HG03521 (cell line): ENCODE data around the gene FLRT1.

Experiments used
- ATAC-seq: cut with Tn5 transposase; IDR thresholded peaks from one replicate; pipeline ENCODE4 v1.9.1; 2021; ENCODE audit warnings: mild to moderate bottlenecking, moderate library complexity; ENCODE audit not compliant: unreplicated experiment

FLRT1 gene

DNA sequence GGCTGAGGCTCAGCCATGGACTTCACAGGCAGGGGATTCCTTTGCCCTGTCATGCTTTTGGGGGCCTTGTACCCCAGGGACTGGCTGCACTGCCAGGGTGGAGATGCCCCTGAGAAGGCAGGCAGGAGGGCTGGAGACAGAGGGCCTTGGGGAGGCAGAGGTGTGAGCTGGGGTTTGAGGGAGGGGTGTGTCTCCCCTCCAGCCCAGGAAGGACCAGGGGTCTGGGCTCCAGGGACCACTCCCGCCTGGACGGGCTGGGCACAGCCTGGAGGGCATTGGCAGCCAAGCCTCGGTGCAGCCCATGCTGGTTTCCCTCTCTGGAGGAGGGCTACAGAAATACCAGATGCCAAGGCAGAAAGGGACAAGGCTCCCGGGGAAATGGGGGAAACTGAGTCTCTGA, 30.0 kb upstream of the FLRT1 start:
- ATAC-seq = no peak

- no peak for ATAC-seq
Observed at GRCh38 chr11:64006398-64006797, 29.3 kb upstream of the FLRT1 start.

DNA sequence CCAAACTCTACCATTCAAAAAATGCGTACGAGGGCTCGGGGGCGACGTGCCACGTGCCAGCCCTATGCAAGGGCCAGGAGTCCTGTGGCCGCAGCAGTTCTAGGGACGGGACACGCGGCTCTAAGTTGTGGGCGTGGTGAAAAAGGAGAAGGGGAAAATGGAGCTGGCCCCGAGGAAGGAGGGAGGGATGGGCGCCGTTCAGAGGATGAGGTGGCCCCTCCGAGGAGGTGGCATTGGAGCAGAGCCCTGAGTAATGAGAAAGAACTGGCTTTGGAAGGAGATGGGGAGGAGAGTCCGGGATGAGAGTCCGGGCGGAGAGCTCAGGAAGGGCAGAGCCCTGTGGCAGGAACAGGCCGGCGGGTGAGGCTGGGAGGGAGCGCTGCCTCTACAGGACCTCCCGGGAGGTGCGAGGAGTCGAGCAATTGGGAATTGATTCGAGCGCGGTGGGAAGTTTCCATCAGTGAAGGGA, 28.5 kb upstream of the FLRT1 start:
- no peak for ATAC-seq

DNA sequence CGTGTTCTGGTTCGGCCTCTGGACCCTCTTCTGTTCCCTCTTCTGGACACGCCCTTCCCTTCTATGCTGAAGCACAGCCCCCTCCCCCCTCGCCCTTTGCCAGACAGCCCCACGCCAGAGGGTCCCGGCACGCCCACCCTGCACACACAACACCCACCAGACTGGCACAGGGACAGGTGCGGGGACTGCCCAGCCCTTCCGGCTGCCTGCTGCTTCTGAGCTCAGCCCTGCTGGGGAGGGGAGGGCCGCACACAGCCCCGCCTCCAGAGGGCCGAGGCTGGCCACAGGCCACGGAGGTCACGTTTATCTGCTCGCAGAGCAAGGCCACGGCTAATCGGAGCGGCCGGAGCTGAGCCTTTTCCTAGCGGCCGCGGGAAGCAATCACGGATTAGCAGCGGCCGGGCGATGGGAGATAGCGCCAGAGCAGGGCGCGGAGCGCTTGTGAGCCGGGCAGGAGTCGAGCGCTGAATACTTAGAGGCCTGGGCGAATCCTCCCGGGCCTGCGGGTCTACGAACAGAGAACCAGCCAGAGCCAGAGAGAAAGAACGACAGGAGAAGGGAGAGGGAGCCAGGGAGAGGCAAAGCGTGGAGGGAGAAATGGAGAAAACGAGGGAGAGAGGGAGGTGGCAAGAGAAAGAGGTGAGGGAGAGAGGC, 28.0 kb upstream of the FLRT1 start:
- no peak for ATAC-seq

- ATAC-seq = no peak
Observed at GRCh38 chr11:64008283-64008913, 27.3 kb upstream of the FLRT1 start.

GRCh38 chr11:64008914-64009633, 26.7 kb upstream of the FLRT1 start:
- ATAC-seq = no peak

DNA sequence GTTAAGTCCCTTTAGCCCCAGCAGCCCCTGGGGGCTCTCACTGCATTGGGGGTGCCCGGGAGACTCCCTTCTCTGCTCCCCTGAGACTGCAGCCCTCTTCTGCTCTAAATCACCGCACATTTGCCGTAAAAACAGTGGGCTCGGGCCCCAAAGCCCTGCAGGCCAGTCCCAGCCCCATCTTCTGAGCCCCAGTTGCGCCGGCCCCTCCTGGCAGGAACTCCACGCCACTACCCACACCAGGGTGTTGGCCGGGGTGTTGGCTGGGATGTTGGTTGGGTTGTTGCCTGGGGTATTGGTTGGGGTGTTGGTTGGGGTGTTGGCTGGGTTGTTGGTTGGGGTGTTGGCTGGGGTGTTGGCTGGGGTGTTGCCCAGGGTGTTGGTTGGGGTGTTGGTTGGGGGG, 26.0 kb upstream of the FLRT1 start:
- ATAC-seq = no peak

DNA sequence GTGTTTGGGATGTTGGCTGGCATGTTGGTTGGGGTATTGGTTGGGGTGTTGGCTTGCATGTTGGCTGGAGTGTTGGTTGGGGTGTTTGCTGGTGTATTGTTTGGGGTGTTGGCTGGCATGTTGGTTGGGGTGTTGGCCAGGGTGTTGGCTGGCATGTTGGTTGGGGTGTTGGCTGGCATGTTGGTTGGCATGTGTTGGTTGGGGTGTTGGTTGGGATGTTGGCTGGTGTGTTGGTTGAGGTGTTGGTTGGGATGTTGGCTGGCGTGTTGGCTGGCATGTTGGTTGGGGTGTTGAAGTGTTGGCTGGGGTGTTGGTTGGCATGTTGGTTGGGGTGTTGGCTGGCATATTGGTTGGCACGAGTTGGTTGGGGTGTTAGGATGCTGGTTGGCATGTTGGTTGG, 24.9 kb upstream of the FLRT1 start:
- ATAC-seq = no peak

DNA sequence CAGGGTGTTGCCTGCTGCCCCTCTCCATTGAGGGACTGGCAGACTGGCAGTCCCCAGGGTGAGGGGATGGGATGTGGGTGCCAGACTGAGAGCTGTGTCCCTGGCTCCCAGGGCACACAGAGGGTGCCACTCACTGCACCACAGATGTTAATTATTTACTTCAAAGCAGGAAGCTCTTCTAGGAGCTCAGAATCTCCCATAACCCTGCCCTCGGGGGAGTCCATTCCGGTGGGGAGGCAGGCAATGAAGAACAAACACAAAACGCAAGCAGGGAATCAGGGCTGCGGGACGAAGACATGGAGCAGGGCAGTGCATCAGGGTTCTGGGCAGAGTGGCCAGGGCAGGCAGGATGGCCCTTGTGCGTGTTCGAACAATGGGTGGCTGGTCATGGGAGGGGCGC, 24.4 kb upstream of the FLRT1 start:
- no peak for ATAC-seq

- ATAC-seq = no peak
Observed at GRCh38 chr11:64013141-64013896, 22.4 kb upstream of the FLRT1 start.

DNA sequence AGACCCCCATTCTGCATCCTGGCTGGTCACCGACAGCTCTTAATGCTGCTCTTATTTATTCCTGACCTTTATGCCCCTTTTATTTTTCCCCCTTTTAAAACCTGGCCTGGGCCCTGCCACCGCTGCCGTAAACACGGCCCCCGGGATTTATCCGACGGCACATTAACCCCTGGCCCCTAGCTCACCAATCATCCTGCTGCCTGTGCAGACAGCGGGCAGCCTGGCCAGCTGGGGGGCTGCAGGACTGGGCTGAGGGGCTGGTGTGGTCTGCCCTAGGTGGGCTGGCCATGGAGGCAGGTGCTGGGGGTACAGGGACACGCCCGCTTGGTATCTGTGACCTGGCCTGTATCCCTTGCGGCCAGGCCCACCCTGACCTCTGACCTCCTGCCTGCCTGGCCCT, 21.4 kb upstream of the FLRT1 start:
- no peak for ATAC-seq

- no peak for ATAC-seq
Observed at GRCh38 chr11:64015510-64015909, 20.2 kb upstream of the FLRT1 start.

DNA sequence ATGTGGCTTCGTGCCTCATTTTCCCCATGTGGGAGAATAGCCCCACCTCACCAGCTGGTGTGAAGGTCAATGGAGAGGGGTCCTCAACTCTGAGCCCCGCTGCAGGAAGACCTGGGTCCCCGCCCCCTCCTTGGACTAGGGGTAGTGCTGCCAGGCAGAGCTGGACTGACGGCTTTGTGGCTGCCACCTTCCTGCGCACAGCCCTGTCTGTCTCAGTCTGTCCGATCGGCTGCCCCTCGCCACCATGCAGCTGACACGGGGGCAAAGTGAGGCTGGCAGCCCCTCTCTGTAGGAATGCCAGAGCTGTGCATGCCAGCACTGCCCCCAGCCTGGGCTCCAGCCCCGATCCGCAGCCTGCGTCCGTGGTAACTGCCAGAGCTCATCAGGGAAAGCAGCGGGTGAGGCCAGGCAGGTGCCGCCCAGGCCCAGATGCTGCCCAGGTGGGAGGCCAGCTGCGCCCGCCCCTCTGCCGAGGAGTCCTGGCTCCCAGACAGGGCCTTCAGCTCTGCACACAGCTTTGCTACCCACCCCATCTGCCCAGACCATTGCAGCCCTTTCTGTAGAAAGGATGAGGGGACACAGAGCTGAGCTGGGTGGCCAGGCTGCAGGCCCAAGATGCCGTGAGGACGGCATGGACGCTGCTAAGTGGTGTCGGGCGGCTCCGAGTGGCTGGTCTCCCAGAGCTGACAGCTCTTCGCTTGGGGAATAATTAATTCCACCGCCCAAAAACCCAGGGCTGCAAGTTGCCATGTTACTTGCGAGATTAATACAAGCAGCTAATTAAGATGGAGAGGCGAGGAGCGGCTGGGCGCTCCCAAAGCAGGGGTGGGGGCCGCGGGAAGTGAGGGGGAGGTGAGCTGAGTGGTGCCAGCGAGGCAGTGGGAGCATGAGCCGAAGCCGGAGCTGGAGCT, 19.5 kb upstream of the FLRT1 start:
- ATAC-seq = no peak

DNA sequence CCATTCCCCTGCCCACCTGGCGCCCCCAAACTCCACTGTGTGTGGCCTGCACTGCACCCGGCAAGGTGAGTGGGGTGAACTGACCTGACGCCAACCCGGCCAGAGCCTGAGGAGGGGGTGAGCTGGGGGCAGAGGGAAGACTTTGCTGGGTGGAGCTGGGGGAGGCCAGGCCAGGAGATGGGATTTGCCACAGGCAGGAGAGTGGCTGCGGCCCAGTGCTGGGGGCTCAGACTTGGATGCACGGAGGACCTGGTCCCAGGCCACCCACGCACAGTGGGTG, 17.8 kb upstream of the FLRT1 start:
- no peak for ATAC-seq

GRCh38 chr11:64018310-64018709, 17.4 kb upstream of the FLRT1 start:
- ATAC-seq = no peak

DNA sequence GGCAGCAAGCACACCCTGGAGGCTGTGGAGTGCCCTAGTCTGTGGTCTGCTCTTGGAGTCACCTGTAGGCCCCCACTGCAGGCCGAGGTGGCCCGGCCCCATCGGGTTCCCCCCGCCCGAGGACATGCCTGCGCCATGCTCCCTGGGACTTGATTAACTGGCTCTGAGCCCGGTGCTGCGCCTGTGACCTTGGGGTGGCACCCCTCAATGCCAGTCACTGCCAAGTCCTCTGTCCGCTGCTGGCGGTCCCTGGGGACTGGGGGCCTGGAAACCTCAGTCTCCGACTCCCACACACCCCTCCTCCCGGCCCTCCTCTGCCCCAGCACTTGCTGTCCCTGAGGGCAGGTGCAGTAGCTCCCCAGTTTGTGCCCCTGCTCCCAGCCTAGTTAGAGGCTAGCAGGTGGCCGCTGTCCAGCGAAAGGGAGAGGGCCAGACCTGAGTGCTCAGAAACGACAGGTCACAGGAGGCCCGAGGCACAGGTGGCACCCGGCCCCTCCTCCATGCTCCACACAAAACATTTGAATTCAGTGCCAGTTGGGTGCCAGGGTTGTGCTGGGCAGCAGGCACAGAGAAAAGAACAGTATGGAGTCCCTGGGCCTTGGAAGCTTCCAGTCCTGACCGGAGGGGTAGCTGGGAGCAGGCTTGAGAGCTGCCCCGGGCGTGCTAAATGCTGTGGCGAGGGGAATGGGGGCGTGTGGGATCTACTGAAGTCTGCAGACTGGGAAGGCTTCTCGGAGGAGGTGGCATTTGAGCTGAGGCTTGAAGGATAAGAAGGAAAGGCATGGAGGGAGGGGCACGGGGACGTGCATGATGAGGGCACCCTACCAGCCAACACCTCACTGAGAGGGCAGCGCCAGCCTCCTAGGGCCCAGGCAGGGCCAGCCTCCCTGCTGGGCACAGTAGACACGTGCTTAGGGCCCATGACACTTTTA, 16.4 kb upstream of the FLRT1 start:
- no peak for ATAC-seq

GRCh38 chr11:64020976-64021756, 14.6 kb upstream of the FLRT1 start:
- no peak for ATAC-seq

DNA sequence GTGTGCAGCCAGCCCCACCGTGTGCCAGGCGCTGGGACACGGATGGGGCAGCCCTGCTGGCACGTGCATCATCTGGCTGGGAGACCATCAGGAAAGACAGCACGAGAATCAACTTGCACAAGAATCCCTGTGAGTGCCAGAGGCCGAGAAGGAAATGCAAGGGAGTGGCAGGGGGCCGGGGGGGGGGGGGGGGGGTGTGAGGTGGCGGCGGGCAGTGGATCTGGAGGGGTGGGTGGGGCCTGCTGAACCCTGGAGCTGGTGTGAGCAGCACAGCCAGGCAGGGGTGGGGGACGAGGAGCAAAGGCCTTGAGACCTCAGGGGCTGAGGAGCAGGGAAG, 14.0 kb upstream of the FLRT1 start:
- ATAC-seq = no peak
